HepG2 (cell line): ENCODE results near the gene ZNF280A. TPM values are rescaled to one million over a fixed set of nuclear protein-coding genes. Genes with fewer than 3 reads are reported as not detected.

ENCODE experiments used
- AGO2 ChIP-seq: fragments of 200-400 bp; formaldehyde crosslinking; optimal IDR thresholded peaks from 2 replicates; pipeline ENCODE3; 2017; ENCODE audit warnings: mild to moderate bottlenecking, low read depth, low read length, moderate library complexity
- ATF7 ChIP-seq, 2 experiments: fragments of 450-650 bp in 1 of 2; sonication (generic) in 1 of 2; formaldehyde crosslinking in 1 of 2; IDR thresholded peaks; 2 replicates each; pipeline versions ENCODE4 v1.4.0 to v1.6.1; 2016 to 2020; ENCODE audit warnings: antibody characterized with exemption in 1 of 2, mild to moderate bottlenecking in 1 of 2, missing genetic modification reagents in 1 of 2
- CC2D1A ChIP-seq: sonication (generic); formaldehyde crosslinking; IDR thresholded peaks from 2 replicates; pipeline ENCODE4 v1.8.1; 2023; ENCODE audit warnings: mild to moderate bottlenecking, missing genetic modification reagents
- CREM ChIP-seq, 2 experiments: sonication (generic) in 1 of 2; formaldehyde crosslinking in 1 of 2; IDR thresholded peaks; 2 replicates each; pipeline versions ENCODE4 v1.4.0 to v1.6.1; 2016 to 2020; ENCODE audit warnings: antibody characterized with exemption in 1 of 2, mild to moderate bottlenecking in 1 of 2, missing genetic modification reagents in 1 of 2
- ELF3 ChIP-seq: IDR thresholded peaks from 2 replicates; pipeline ENCODE4 v1.6.1; 2016; ENCODE audit warnings: missing genetic modification reagents, missing compliant biosample characterization
- FOSL2 ChIP-seq: sonication (generic); formaldehyde crosslinking; IDR thresholded peaks from 2 replicates; pipeline ENCODE4 v1.4.0; 2020; ENCODE audit warnings: missing genetic modification reagents
- HNF4A ChIP-seq: sonication (generic); formaldehyde crosslinking; IDR thresholded peaks from 2 replicates; pipeline ENCODE4 v1.4.0; 2020; ENCODE audit warnings: missing genetic modification reagents
- IRX3 ChIP-seq: sonication (generic); formaldehyde crosslinking; IDR thresholded peaks from 2 replicates; pipeline ENCODE4 v1.8.1; 2023; ENCODE audit warnings: mild to moderate bottlenecking, low read depth, missing genetic modification reagents, borderline replicate concordance
- PBX3 ChIP-seq: sonication (generic); formaldehyde crosslinking; IDR thresholded peaks from 2 replicates; pipeline ENCODE4 v1.8.1; 2023; ENCODE audit warnings: missing genetic modification reagents, inconsistent platforms, borderline replicate concordance
- RFX1 ChIP-seq: fragments of 450-650 bp; IDR thresholded peaks from 2 replicates; pipeline ENCODE4 v1.6.1; 2017
- TERF1 ChIP-seq: sonication (generic); formaldehyde crosslinking; IDR thresholded peaks from 2 replicates; pipeline ENCODE4 v1.8.0; 2022; ENCODE audit warnings: mild to moderate bottlenecking, missing genetic modification reagents, moderate library complexity
- ZBTB46 ChIP-seq: sonication (generic); formaldehyde crosslinking; IDR thresholded peaks from 2 replicates; pipeline ENCODE4 v1.4.0; 2020; ENCODE audit warnings: mild to moderate bottlenecking, missing genetic modification reagents, borderline replicate concordance
- ZFP36 ChIP-seq: fragments of 150-350 bp; IDR thresholded peaks from 2 replicates; pipeline ENCODE4 v1.6.1; 2018; ENCODE audit warnings: borderline replicate concordance, low read length, low read depth; ENCODE audit not compliant: partially characterized antibody
- ZNF101 ChIP-seq: sonication (generic); formaldehyde crosslinking; IDR thresholded peaks from 2 replicates; pipeline ENCODE4 v1.4.0; 2020; ENCODE audit warnings: mild to moderate bottlenecking, low read depth, missing genetic modification reagents, borderline replicate concordance
- ZNF496 ChIP-seq: sonication (generic); formaldehyde crosslinking; IDR thresholded peaks from 2 replicates; pipeline ENCODE4 v1.8.1; 2023; ENCODE audit warnings: mild to moderate bottlenecking, moderate library complexity, missing genetic modification reagents; ENCODE audit not compliant: insufficient replicate concordance
- ZNF850 ChIP-seq: sonication (generic); formaldehyde crosslinking; conservative IDR thresholded peaks from 2 replicates; pipeline ENCODE4 v1.9.0; 2021; ENCODE audit warnings: mild to moderate bottlenecking, missing genetic modification reagents
- polyA plus RNA-seq, 8 experiments: library from polyadenylated mRNA; depleted of rRNA in 3 of 8; stranded (reverse) in 7 of 8; unstranded in 1 of 8; fragments of >200 nt; fragmentation: Illumina TruSeq in 4 of 8; extraction: Trizol in 4 of 8; gene quantifications; 2 replicates each; pipeline versions ENCODE4 v1.2.1 to v1.2.3, GENCODE V29; 2011 to 2016; ENCODE audit warnings: low read depth in 4 of 8, missing spikeins in 1 of 8, mixed read lengths in 1 of 8; ENCODE audit not compliant: insufficient read depth in 1 of 8
- total RNA-seq, 5 experiments: library from RNA; depleted of rRNA; stranded (reverse); fragments of >200 nt; fragmentation: Illumina TruSeq; extraction: Trizol; gene quantifications; 2 replicates each; pipeline ENCODE4 v1.2.3, GENCODE V29; 2016; ENCODE audit warnings: low read depth in 1 of 5
- TF ChIP-seq, protein P1 (sequence below): sonication (generic); formaldehyde crosslinking; IDR thresholded peaks from 2 replicates; pipeline ENCODE4 v1.5.1; 2020; ENCODE audit warnings: missing genetic modification reagents, mild to moderate bottlenecking, borderline replicate concordance
- TF ChIP-seq, protein P2 (sequence below): sonication (generic); formaldehyde crosslinking; IDR thresholded peaks from 2 replicates; pipeline ENCODE4 v1.4.0; 2020; ENCODE audit warnings: missing genetic modification reagents; ENCODE audit errors: not compliant biosample characterization

The ZNF280A gene
- total and polyA plus RNA-seq, 2 of the 13 experiments (the other 11 are each of a cell fraction or from before 2014, with no cell fraction given): 1.4 to 2.9 TPM

DNA sequence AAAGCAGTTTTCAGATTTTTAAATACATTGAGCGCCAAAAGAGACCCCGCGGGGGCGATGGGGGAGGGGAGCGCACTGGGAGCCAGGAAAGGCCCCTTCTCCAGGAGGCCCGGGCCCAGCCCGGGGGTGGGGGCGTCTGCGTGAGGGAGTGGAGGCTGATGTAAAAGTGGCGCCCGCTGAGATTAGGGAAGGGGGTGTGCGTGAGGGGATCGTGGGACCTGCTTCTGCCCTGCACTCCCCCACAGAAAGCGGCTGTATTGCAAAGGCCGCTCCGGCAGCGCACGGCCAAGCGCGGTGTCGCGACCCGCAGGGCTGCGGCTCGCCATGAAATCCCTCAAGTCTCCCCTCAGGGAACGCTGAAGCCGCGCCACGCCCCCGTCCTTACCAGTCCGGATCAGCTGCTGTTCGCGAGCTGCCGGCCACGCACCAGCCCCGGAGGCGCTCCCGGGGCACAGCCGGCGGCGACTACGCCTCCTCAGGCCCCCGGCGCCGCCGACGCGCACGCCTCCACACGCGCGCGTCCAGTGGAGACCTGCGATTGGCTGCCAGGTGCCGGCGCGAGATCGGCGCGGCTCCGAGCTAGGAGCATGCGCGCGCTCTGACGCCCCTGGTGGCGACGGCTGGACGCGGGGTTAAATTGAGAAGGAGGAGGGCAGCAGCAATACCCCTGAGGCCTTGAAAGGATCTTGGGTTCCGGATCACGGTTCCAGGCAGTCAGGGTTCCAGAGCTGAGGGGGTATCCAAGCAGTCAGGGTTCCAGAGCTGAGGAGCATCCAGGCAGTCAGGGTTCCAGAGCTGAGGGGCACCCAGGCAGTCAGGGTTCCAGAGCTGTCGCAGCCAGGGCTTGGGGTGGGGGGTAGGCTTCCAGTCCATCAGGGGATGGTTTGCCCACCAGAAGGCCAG lies 11.5 kb downstream of the ZNF280A start, which contains the start of gene ZNF280B (continued):
- TF ChIP-seq, protein P1, sequence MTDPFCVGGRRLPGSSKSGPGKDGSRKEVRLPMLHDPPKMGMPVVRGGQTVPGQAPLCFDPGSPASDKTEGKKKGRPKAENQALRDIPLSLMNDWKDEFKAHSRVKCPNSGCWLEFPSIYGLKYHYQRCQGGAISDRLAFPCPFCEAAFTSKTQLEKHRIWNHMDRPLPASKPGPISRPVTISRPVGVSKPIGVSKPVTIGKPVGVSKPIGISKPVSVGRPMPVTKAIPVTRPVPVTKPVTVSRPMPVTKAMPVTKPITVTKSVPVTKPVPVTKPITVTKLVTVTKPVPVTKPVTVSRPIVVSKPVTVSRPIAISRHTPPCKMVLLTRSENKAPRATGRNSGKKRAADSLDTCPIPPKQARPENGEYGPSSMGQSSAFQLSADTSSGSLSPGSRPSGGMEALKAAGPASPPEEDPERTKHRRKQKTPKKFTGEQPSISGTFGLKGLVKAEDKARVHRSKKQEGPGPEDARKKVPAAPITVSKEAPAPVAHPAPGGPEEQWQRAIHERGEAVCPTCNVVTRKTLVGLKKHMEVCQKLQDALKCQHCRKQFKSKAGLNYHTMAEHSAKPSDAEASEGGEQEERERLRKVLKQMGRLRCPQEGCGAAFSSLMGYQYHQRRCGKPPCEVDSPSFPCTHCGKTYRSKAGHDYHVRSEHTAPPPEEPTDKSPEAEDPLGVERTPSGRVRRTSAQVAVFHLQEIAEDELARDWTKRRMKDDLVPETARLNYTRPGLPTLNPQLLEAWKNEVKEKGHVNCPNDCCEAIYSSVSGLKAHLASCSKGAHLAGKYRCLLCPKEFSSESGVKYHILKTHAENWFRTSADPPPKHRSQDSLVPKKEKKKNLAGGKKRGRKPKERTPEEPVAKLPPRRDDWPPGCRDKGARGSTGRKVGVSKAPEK (CRISPR knock-in tag): no peak
- TF ChIP-seq, protein P2, sequence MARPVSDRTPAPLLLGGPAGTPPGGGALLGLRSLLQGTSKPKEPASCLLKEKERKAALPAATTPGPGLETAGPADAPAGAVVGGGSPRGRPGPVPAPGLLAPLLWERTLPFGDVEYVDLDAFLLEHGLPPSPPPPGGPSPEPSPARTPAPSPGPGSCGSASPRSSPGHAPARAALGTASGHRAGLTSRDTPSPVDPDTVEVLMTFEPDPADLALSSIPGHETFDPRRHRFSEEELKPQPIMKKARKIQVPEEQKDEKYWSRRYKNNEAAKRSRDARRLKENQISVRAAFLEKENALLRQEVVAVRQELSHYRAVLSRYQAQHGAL (CRISPR knock-in tag): no peak
- TF ChIP-seq ATF7 (IDR thresholded peaks at IDR 0.05) (no peak), ATF7 (CRISPR knock-in tag; IDR thresholded peaks at IDR 0.05) (no peak), ZFP36 (no peak), AGO2 (peak; percentile 47), ZNF101 (CRISPR knock-in tag) (no peak), HNF4A (CRISPR knock-in tag) (no peak), IRX3 (no peak), RFX1 (no peak), PBX3 (CRISPR knock-in tag) (no peak), CREM (IDR thresholded peaks at IDR 0.05) (no peak; the same call in 1 of the 2 replicates), CREM (CRISPR knock-in tag; IDR thresholded peaks at IDR 0.05) (no peak), TERF1 (CRISPR knock-in tag) (no peak), ZNF496 (CRISPR knock-in tag) (no peak), ZNF850 (CRISPR knock-in tag) (no peak), CC2D1A (CRISPR knock-in tag) (no peak), ZBTB46 (CRISPR knock-in tag) (no peak), ELF3 (CRISPR knock-in tag) (peak; percentile 39; the same call in 1 of the 2 replicates), FOSL2 (CRISPR knock-in tag) (no peak)
